Gastroesophageal sphincter (tissue), 4 donors: ENCODE results near the gene BCLAF1. TPM values are rescaled to one million over a fixed set of nuclear protein-coding genes. Genes with fewer than 3 reads are reported as not detected.

Experiments used
- ATAC-seq: fragments of 150-250 bp; one replicate; pipeline ENCODE4 v1.9.1; 2016; ENCODE audit warnings: mild to moderate bottlenecking, moderate library complexity
- H3K27ac ChIP-seq, 4 donors: fragments of 200-600 bp; sonication (generic) in 3 of 4; 1 replicate in 3 of 4; 2 replicates in 1 of 4; pipeline ENCODE4 v1.5.1; 2016 to 2019
- H3K27me3 ChIP-seq: fragments of 200-600 bp; sonication (generic); one replicate; pipeline ENCODE4 v1.5.1; 2019
- H3K36me3 ChIP-seq, 2 donors: fragments of 200-600 bp; sonication (generic); one replicate each; pipeline ENCODE4 v1.5.1; 2019; ENCODE audit warnings: control low read depth in 1 of 2
- H3K4me1 ChIP-seq, 3 donors: fragments of 200-600 bp; sonication (generic); 1 replicate in 2 of 3; 2 replicates in 1 of 3; pipeline ENCODE4 v1.5.1; 2016 to 2019; ENCODE audit warnings: control low read depth in 2 of 3
- H3K4me3 ChIP-seq, 2 donors: fragments of 200-600 bp; sonication (generic); one replicate each; pipeline ENCODE4 v1.5.1; 2019; ENCODE audit warnings: mild to moderate bottlenecking in 1 of 2, moderate library complexity in 1 of 2
- H3K9me3 ChIP-seq, 3 donors: fragments of 200-600 bp; sonication (generic); one replicate each; pipeline ENCODE4 v1.5.1; 2017 to 2019; ENCODE audit warnings: control low read depth in 2 of 3
- CTCF ChIP-seq, 4 experiments: fragments of 200-600 bp in 2 of 4; fragments of 450-650 bp in 2 of 4; sonication (generic) in 1 of 4; IDR thresholded peaks; one replicate each; pipeline ENCODE4 v1.5.1; 2017 to 2019; ENCODE audit warnings: antibody characterized with exemption in 4 of 4, mild to moderate bottlenecking in 2 of 4, moderate library complexity in 2 of 4
- EP300 ChIP-seq: sonication (generic); formaldehyde crosslinking; IDR thresholded peaks from one replicate; pipeline ENCODE4 v1.6.1; 2017; ENCODE audit warnings: antibody characterized with exemption, mild to moderate bottlenecking
- POLR2A ChIP-seq, 2 donors: fragments of 450-650 bp; IDR thresholded peaks; one replicate each; pipeline ENCODE4 v1.6.1; 2017; ENCODE audit warnings: antibody characterized with exemption in 2 of 2, mild to moderate bottlenecking in 2 of 2, moderate library complexity in 1 of 2
- POLR2AphosphoS5 ChIP-seq: sonication (generic); formaldehyde crosslinking; IDR thresholded peaks from one replicate; pipeline ENCODE4 v1.6.1; 2017; ENCODE audit warnings: antibody characterized with exemption
- WGBS, 2 donors: methylation state at CpG; one replicate each; pipeline ENCODE4 v1.1.5; 2018; ENCODE audit warnings: low coverage in 1 of 2; 5-methylcytosine and 5-hydroxymethylcytosine counted together
- small RNA-seq, 4 donors: library from RNA; depleted of rRNA; stranded (forward); fragments of <200 nt; gene quantifications; one replicate each; pipeline ENCODE3, GENCODE V24; 2016
- total RNA-seq, 4 donors: library from RNA; depleted of rRNA; stranded (reverse); fragments of >200 nt; gene quantifications; one replicate each; pipeline ENCODE4 v1.1.0, GENCODE V29; 2016

Gene BCLAF1
- total RNA-seq, 4 donors from 2014 or later = 82.5 to 124 (median 105) TPM

- H3K27me3 ChIP-seq = no peaks in the 10 kb centered on the region
- WGBS, 2 donors = 79 to 81% methylated on average over 10 to 13 of the region's 13 CpGs
- H3K36me3 ChIP-seq = no peaks in the 10 kb centered on the region
- H3K27ac ChIP-seq = no peak overlapping the region
- no peaks in the 10 kb centered on the region for H3K4me1 ChIP-seq
- TF ChIP-seq EP300 (no peak), CTCF (IDR thresholded peaks at IDR 0.05) (no peak), POLR2AphosphoS5 (no peak), POLR2A (IDR thresholded peaks at IDR 0.05) (no peak)
- no peak overlapping the region for H3K4me3 ChIP-seq
- no peaks in the 10 kb centered on the region for H3K9me3 ChIP-seq
- no peak for ATAC-seq
Measured at GRCh38 chr6:136210398-136211165, 79.1 kb downstream of the BCLAF1 start.

GRCh38 chr6:136209496-136209895 is 80.2 kb downstream of the BCLAF1 start:
- 90 to 100% methylated on average over 2 of the region's 2 CpGs for WGBS, 2 donors
- H3K27me3 ChIP-seq = no peaks in the 10 kb centered on the region
- H3K27ac ChIP-seq = no peak overlapping the region
- H3K9me3 ChIP-seq = no peaks in the 10 kb centered on the region
- H3K4me1 ChIP-seq = no peaks in the 10 kb centered on the region
- TF ChIP-seq CTCF (IDR thresholded peaks at IDR 0.05) (no peak), POLR2A (IDR thresholded peaks at IDR 0.05) (no peak), EP300 (no peak), POLR2AphosphoS5 (no peak)
- no peak overlapping the region for H3K4me3 ChIP-seq
- no peak for ATAC-seq
- H3K36me3 ChIP-seq = no peaks in the 10 kb centered on the region

GRCh38 chr6:136208783-136209182 is 80.9 kb downstream of the BCLAF1 start:
- no peak for ATAC-seq
- Histone ChIP-seq H3K27ac (no peak overlapping the region), H3K4me1 (no peaks in the 10 kb centered on the region), H3K9me3 (no peaks in the 10 kb centered on the region), H3K4me3 (no peak overlapping the region), H3K36me3 (no peaks in the 10 kb centered on the region), H3K27me3 (no peaks in the 10 kb centered on the region)
- WGBS, 2 donors = 86 to 98% methylated on average over 4 of the region's 4 CpGs
- TF ChIP-seq POLR2A (IDR thresholded peaks at IDR 0.05) (no peak), POLR2AphosphoS5 (no peak), CTCF (IDR thresholded peaks at IDR 0.05) (no peak), EP300 (no peak)

Small RNA genes lying within 50 kb of the gene (small RNA-seq; reads per million reads assigned to genes)
- 0 reads per million in 4 donors for gene AL023284.1

Other genes with a start within 250 kb of the BCLAF1 start
- under 1 TPM in 1 of 4 donors, not detected in 3; 0.62 TPM for gene MTFR2, start 39.5 kb downstream of the BCLAF1 start, total RNA-seq